ENCODE results near the gene NCAM2.

Gene NCAM2

DNA sequence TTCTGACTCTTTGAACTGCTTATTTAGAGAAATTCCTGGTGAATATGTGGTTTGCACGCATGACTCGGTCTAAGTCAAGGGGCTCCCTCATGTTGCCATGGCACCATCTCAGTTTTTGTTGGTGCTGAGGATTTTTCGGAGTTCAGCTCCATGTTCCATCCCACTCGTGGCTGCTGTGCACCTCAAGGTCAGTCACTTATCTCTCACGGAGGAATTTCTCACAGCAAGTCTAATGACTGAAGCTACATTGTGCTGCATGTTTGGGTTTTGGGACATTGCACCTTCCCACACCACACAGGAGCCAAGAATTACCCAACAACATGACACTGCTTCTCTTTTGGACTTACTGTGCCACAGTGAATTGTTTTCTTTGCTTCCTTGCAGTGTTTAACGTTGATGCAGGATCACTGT lies 269.9 kb downstream of the NCAM2 start:
- no peak for DNase-seq (ENCODE audit: low read depth)
- no peak overlapping the region for H3K4me3 ChIP-seq (ENCODE audit: low read depth, low read length)
- TF ChIP-seq, protein P1, sequence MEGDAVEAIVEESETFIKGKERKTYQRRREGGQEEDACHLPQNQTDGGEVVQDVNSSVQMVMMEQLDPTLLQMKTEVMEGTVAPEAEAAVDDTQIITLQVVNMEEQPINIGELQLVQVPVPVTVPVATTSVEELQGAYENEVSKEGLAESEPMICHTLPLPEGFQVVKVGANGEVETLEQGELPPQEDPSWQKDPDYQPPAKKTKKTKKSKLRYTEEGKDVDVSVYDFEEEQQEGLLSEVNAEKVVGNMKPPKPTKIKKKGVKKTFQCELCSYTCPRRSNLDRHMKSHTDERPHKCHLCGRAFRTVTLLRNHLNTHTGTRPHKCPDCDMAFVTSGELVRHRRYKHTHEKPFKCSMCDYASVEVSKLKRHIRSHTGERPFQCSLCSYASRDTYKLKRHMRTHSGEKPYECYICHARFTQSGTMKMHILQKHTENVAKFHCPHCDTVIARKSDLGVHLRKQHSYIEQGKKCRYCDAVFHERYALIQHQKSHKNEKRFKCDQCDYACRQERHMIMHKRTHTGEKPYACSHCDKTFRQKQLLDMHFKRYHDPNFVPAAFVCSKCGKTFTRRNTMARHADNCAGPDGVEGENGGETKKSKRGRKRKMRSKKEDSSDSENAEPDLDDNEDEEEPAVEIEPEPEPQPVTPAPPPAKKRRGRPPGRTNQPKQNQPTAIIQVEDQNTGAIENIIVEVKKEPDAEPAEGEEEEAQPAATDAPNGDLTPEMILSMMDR (IDR thresholded peaks at IDR 0.05; ENCODE audit: control insufficient read depth, extremely low read depth, insufficient read depth): no peak

DNA sequence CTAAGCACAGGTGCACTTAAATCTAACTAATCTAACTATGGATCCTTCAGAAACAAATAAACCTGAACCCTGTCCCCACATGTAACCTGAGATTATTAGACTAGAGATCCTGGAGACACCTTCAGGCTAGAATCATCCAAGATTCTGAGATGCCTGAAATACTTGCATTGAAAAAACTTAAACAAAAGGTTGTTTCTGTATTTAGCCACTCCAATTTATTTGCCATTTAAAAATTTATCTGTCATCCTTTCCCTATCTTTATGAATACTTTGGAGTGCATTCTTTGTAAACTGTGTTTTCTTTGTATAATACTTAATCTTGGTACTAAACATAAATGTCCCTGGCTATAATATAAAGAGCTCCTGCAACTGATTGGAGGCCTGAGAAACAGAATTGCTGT lies 270.7 kb downstream of the NCAM2 start:
- no peak overlapping the region for H3K4me3 ChIP-seq (ENCODE audit: low read depth, low read length)
- TF ChIP-seq, protein P1 (IDR thresholded peaks at IDR 0.05; ENCODE audit: control insufficient read depth, extremely low read depth, insufficient read depth): no peak
- DNase-seq (ENCODE audit: low read depth): no peak

DNA sequence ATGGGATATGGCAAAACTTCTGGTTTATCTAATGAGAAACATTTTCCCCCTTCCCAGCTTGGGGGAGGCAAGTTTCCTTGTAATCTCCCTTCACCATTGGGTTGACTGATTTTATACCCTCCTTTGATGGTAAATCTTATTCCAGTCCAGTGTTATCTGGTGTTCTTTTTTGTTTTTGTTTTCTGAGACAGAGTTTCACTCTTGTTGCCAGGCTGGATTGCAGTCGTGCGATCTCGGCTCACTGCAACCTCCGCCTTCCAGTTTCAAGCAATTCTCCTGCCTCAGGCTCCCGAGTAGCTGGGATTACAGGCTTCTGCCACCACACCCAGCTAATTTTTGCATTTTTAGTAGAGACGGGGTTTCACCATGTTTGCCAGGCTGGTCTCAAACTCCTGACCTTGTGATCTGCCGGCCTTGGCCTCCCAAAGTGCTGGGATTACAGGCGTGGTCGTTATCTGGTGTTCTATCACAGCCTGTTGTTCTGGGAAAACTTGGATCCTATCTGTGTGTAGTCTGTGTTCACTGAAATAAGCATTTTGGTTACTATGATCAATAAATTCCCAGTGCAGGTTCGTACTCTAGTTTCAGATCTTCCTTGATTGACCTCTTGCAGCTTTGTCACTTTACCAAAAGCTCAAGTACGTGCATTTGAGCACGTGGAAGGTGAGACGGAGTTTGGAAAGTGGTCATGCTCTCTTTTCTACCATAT lies 281.1 kb downstream of the NCAM2 start:
- TF ChIP-seq, protein P1 (IDR thresholded peaks at IDR 0.05; ENCODE audit: control insufficient read depth, extremely low read depth, insufficient read depth): no peak
- no peak overlapping the region for H3K4me3 ChIP-seq (ENCODE audit: low read depth, low read length)
- no peak for DNase-seq (ENCODE audit: low read depth)

DNA sequence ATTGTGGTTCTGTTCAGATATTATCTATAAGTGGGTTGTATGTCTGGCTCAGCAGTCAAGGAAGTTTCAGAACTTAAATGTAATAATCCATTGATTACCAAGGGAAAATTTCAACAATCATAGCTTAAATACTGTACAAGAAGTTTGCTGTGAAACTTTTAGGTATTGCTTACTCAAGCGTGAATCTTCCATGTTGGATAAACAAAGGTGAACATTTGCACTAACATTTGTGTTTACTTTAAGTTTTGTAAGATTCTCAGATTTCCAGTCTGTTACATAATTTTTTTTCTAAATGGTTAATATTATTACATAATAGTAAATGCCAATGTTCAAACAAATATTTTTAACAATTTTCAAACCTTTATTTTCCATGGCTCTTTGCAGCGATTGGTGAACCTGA lies 285.6 kb downstream of the NCAM2 start:
- no peak overlapping the region for H3K4me3 ChIP-seq (ENCODE audit: low read depth, low read length)
- peak; percentile 40 for DNase-seq (ENCODE audit: low read depth)
- TF ChIP-seq, protein P1 (IDR thresholded peaks at IDR 0.05; ENCODE audit: control insufficient read depth, extremely low read depth, insufficient read depth): no peak

DNA sequence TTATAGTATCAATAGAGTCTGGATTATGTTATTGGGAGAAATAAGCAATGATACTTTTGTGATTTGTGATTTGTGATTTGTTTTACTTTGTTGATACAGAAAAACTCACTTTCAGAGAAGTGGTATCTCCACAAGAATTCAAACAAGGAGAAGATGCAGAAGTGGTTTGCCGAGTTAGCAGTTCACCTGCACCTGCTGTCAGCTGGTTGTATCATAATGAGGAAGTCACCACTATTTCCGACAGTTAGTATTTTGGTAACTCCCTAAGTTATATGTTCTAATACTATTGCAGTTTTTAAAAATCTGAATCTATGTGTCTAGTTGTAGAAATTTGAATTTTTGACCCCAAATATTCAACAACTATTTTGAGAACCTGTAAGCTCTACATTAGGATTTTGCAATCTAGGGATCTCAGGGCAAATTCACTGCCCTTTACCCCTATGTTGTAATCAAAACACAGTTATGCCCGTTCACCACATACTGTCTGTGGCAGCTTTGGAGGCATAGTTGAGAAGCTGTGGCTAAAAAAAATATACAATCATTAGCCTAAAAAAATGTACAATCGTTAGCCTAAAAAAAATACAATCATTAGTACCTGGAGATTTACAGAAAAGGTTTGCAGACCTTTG lies 288.1 kb downstream of the NCAM2 start:
- TF ChIP-seq, protein P1 (IDR thresholded peaks at IDR 0.05; ENCODE audit: control insufficient read depth, extremely low read depth, insufficient read depth): no peak
- no peak for DNase-seq (ENCODE audit: low read depth)
- H3K4me3 ChIP-seq (ENCODE audit: low read depth, low read length): no peak overlapping the region

DNA sequence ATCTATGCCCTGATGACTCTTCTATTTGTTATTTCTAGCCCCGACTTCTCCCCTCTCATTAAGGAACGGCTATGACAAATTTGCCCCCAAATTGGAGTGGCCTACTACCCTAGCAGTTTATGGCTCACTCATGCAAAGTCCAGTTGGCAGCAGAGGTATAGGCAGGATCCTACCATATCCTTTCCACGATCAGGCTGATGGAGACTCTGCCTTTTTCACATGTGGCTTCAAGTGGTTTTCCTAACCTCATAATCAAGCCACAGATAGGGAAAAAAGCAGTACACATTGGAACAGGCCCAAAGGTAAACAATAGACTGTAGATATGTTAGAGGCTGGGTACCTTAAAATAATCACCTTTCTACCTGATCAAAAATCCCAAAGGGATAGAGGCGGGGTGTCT lies 292.5 kb downstream of the NCAM2 start:
- no peak overlapping the region for H3K4me3 ChIP-seq (ENCODE audit: low read depth, low read length)
- TF ChIP-seq, protein P1 (IDR thresholded peaks at IDR 0.05; ENCODE audit: control insufficient read depth, extremely low read depth, insufficient read depth): no peak
- no peak for DNase-seq (ENCODE audit: low read depth)

Measured in LNCaP clone FGC (cell line).